H54 (cell line): ENCODE data around the gene ARAP2.
A peak's percentile ranks its signal among the peaks of the same experiment; 100 is the strongest.

Experiments used
- DNase-seq: peaks from one replicate; pipeline ENCODE4 v3.0.0; 2011; ENCODE audit warnings: low spot score, mixed read lengths; ENCODE audit not compliant: insufficient read length
- FAIRE-seq: peaks from 3 replicates; lab custom pipeline; 2011; peaks lifted over from hg19 to GRCh38; lab: Jason Lieb, UNC
- POLR2A ChIP-seq: IDR thresholded peaks from 2 replicates; pipeline ENCODE4 v1.6.1; 2011; ENCODE audit warnings: low read depth, mild to moderate bottlenecking, low read length

The ARAP2 gene

DNA sequence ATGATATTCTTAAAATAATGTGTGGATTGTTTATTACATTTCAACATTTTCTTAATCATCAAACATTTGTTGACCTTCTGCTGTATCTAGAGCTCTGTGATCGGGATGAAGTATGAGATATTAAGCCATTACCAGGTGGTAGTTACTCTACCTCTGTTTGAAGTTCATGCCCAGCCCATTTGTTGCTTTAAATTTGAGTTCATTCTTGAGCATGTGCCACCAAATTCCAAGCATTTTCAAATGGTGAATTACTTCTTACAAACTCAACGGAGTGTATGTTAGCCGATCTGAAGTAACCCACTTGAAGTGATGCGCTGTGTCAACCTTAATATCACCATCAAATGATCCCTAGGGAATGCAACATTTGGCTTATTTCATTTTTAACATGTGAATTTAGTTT lies 29.8 kb upstream of the ARAP2 start:
- FAIRE-seq (no peak), DNase-seq (no peak)
- TF ChIP-seq POLR2A = no peak

DNA sequence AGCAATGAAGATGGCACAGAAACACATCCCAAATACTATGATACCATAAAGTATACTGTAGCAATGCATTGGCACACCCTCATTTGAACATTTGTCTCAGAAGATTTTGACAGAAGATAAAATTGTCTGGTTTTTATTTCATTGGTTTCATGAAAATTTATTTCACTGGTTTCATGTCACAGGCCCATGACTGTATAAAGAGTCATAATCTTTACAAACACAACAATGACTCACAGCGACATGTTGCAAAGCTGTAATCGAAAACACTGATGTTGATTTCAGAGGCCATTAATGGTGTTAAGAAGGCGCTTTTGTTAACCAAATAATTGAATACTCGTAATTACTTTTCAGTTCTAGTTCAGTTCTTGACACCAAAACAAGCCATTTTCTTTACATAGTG lies 29.0 kb upstream of the ARAP2 start:
- DNase-seq (no peak), FAIRE-seq (no peak)
- no peak for TF ChIP-seq POLR2A

DNA sequence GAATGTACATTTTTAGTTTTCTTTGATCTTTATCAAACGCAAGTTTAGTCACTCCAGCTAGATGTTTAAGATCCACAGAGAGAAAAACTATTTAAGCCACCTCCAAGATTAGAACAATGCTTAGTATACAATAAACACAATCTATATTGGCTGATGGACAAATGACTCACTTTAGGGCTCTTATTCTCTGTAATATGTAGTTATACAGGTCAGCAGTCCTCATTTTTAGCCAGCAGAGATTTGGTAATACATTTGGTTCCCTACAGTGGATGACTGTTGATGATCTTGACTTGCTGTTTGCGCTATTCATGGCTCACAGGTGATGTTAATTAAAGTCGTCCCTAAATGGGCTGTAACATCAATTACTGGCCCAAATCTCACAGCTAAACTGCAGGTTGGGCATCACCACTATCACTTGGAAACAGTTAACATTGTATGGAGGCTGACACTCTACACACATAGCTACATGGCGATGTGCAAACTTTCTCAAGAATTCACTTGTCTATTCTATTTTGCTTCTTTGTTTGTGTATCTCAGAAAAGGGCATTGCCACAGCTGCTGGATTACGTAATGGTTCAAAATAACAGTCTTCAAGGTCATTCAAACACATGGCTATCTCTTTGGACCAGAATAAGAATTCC lies 25.3 kb upstream of the ARAP2 start:
- DNase-seq = no peak
- no peak for FAIRE-seq

DNA sequence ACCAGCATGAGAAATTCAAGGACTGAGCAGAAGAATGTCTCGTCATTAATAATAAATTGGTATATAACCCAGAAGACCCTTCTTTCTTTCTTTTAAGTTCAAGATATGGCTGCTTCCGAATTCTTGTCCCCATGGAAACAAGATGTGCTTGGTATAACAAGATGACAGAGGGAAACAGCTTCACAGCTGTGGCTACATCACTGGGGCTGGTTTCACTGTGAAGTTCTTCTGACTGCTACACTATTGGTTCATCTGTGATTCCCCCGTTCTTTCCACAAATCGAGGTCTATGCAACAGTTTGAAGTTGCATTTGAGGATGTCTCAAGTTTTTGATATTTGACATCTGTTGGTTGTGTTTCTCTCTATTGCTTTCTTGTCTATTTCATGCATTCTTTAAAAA lies 24.8 kb upstream of the ARAP2 start:
- DNase-seq (no peak), FAIRE-seq (no peak)
- TF ChIP-seq POLR2A = no peak

More for the DNA sequence above, 25.3 kb upstream of the ARAP2 start:
- TF ChIP-seq POLR2A = no peak

DNA sequence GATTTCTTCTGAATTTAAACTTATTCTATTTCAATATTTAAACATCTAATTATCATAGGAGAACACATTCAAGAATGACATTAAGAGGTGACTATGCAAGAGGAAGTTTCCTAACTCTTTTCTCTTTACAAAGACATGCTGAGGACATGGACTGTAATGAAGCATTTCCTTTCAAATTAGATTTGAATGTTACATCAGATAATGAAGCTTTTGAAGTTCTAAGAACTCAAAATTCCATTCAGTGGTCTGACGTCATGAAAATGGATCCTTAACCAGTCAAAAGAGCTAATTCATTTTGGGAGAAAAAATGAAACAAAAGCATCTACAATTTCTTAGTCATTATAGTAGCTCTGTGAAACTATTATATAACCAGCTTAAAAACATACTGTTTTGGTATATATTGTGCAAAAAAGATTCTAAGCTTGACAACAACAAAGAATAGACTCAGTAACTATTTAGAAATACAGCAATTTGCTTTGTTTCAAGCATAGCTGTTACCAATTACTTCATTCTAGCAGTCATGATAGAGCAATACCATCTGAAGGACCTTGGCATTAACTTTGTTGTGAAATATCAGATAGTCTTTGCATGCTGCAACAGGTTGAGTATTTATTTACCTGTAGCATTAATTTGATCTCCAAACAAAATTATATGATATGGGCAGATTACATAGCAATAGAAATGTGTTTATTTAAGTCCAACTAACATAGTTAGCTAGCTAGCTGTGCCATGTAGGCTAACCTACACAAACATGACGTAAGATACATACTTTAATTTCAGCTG lies 23.4 kb upstream of the ARAP2 start:
- TF ChIP-seq POLR2A = no peak
- DNase-seq = no peak
- FAIRE-seq = no peak

DNA sequence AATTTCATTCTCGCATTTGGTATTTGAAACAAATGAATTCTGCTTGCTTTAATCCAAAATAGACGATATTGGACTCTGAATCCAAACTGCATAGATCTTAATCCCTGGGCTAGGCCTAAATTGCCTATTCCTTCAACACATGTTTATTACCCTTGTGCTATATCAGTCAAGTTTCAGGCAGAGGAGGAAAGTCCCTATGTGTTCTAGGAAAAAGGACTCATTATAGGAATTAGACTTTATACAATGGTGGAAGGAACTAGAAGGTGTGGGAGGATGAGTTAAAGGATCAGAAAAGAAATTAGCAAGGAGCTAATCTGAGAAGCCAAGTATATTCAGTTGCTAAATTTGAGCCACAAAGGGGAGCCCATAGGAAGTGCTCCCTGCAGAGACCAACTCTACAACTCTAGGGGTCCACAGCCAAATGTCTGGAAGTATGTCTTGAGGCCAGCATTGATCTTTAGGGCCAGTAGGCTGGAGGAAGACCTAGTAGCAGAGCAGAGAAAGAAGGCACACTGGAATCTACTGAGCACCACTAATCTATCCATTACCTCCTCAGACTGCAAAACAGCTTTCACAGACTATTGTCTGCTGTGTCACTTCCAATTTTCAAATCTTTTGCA lies 20.0 kb upstream of the ARAP2 start:
- no peak for FAIRE-seq
- DNase-seq = no peak
- TF ChIP-seq POLR2A = no peak

DNA sequence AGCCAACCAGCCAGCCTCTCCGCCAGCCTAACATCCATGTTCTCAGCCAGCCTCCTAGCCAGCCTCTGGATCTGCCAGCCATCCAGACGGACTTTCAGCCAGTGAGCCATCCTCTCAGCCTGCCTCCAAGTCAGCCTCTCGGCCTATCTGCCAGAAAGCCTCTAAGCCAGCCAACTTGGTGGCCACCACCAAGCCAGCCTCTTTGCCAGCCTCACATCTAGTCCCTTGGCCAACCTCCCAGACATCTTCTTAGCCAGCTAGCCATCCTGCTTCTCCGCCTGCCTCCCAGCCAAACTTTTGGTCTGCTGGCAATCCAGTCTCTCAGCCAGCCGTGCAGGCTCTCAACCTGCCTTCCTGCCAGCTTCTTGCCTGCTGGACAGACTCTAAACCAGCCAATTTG lies 16.4 kb upstream of the ARAP2 start:
- FAIRE-seq (no peak), DNase-seq (no peak)
- no peak for TF ChIP-seq POLR2A

DNA sequence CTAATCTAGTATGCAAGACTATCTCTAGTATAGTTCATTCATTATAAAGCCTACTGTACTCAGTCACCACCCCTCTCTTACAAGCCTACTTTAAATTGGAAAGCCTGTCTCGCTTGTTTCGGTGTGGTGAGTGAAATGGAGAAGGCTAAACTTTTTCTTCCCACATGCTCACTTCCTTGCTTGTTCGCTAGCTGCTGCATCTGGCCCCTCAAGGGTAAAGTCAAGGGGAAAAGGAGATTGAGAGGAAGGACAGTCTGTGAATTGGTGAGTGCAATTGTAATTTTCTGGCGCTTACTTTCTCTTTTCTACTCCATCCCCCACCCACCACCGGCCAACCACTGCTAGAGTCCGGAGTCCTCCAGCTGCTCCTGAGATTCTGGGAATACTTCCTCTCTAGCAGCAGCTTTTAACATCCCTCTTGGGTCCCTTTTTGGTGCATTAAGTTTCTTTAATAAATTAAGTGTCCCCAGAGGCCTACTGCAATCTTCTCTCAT lies 12.1 kb upstream of the ARAP2 start:
- no peak for DNase-seq

DNA sequence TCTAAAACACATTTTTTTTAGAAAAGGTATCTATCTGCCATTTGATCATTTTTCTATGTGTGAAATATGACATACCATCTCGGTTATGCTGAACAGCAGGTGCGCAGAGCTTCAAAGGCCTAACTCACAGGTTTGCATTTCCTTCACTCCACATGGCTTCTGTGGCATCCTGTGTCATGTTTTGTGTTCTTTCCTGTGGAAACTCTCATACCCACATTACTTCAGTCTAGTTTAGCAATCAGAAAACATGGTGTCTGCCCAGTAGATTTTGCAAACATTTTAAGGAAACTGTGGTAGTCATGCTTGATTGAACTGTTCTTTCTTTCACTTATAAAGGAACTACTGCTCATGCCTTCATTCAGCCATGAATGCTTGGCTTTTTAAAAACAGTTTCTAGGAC lies 11.3 kb upstream of the ARAP2 start:
- no peak for TF ChIP-seq POLR2A
- FAIRE-seq = no peak
- no peak for DNase-seq

More for the DNA sequence above, 12.1 kb upstream of the ARAP2 start:
- no peak for TF ChIP-seq POLR2A
- FAIRE-seq = no peak

DNA sequence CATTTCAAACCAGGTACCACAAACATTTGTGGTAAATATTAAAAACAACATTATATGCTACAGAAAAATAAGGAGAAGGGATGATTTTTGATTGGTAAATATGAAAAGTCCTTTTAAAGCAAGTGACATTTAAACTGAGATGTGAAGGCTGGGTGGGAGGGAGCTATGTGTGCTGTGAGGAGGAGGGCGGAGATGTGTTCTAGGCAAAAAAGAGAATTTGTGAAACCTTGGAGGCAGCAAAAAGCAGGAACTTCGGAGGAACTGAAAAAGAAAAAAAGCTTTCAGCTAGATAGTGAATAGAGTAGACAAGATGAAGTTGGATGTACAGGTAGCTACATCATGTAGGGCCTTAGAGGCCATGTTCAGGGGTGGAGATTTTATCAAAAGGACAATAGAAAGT lies 10.1 kb upstream of the ARAP2 start:
- no peak for DNase-seq
- no peak for TF ChIP-seq POLR2A
- FAIRE-seq = no peak

DNA sequence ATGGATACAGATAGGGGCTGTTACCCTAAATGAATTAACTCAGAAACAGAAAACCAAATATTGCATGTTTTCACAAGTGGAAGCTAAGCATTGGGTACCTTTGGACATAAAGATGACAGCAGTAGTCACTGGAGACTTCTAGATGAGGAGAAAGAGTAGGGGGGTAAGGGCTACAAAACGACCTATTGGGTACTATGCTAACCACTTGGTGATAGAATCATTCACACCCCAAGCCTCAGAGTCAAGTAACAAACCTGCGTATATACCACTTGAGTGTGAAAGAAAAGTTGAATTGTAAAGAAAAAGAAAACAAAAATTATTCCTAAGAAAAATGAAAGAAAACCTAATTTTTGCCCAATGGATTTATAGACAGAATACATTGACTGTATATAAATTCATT lies 7.7 kb upstream of the ARAP2 start:
- FAIRE-seq (no peak), DNase-seq (no peak)
- TF ChIP-seq POLR2A = no peak

DNA sequence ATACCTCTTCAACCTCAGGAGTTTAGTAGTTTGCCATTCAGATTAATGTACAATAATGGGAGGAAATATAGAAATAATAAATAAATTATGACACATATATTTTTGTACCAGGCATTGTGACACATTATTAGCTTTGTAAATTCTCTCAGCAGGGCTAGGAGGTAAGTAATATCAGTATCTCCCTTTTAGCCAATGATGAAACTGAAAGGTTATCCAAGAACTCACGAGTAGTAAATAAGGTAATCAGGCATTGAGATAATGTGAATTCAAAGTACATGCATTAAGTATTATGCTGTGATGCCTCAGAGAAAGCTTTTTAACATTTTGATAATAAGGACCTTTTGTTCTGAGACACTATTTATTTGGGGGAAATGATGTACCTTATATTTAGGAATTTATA lies 5.3 kb upstream of the ARAP2 start:
- TF ChIP-seq POLR2A = no peak
- DNase-seq (no peak), FAIRE-seq (no peak)

DNA sequence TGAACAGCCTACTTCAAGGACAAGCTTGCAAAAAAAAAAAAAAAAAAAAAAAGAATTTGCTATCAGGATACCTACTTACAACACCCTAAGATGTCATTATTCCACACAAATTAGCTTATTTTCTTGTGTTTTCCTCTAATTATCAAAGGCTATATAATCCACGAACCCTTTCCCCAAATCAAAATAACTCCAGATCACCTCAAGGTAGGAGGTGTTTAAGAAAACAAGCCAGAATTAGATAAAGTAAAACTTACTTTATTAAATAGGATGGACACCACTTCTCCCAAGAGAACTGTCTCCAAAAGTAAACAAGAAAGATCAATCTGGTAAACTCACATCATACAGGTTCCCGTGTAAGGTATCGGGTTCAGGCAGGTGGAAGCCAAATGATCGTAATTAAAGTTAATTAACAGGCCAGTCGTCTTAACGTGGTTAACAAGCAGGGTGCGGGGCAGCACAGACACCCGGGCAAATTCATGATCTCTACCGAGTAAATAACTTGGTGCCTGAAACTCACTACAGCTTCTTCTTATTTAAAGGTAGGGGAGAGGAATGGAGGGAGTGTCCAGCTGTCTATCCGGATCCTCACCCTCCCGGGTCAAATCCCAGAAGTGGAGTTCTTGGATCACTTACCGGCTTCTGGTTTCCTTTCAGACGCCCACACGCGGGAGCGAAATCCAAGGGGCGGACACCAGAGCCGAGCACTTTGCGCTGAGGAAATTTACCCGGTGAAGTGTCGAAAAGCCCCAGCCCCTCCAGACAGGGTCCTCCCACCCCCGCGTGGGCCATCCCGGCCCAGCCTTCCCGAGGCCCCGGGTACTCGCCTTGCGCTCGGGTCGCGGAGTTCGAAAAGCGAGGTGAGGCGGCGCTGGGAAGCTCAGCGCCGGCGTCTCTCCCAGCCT lies 708 bp downstream of the ARAP2 start:
- DNase-seq (peak; percentile 19), FAIRE-seq (no peak)
- no peak for TF ChIP-seq POLR2A
